ENCODE data around the gene FHIP1B.

GRCh38 chr11:6251120-6251733 lies 16.8 kb upstream of the FHIP1B start:
- TF ChIP-seq CTCF (IDR thresholded peaks at IDR 0.05) (peak; percentile 63 to 87 (median 80)), POLR2A (IDR thresholded peaks at IDR 0.05) (no peak)

All from heart left ventricle (tissue), 13 donors.